ENCODE data around the gene CFAP54.

Gene CFAP54

DNA sequence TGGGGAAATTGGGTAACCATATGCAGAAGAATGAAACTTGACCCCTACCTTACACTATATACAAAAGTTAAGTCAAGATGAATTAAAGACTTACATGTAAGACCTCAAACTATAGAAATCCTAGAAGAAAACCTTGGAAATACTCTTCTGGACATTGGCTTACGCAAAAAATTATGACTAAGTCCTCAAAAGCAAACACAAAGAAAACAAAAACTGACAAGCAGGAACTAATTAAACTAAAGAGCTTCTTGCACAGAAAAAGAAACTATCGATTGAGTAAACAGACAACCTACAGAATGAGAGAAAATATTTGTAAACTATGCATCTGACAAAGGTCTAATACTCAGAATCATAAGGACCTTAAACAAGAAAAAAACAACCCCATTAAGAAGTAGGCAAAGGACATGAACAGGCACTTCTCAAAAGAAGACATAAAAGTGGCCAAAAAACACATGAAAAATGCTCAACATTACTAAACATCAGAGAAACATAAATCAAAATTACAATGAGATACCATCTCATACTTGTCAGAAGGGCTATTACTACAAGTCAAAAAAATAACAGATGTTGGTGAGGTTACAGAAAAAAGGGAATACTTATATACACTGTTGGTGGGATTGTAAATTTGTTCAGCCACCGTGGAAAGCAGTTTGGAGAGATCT lies 37.0 kb upstream of the CFAP54 start:
- TF ChIP-seq ZFP30 (CRISPR knock-in tag; IDR thresholded peaks at IDR 0.05): no peak
- TF ChIP-seq BACH2 (CRISPR knock-in tag; IDR thresholded peaks at IDR 0.05; ENCODE audit: borderline replicate concordance): no peak
- ATAC-seq: no peak

DNA sequence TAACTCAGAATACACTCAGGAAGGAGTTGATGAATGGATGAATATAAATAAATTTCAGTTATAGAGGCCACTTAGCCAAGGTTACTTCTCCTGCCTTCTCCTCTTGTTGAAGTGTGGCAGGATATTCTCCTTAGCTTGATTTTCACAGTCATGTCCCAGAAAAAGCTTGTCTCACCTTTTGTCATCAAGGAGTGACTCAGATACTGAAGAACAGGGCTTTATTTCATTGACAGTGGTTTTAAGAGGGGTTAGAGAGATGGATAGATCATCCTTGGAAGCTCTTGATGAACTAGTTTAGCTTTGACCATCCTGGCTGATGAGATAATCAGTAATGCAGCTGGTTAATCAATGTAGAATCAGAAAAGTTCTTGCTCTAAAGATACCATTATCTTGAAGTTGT lies 35.0 kb upstream of the CFAP54 start:
- no peak for ATAC-seq
- TF ChIP-seq, protein P1, sequence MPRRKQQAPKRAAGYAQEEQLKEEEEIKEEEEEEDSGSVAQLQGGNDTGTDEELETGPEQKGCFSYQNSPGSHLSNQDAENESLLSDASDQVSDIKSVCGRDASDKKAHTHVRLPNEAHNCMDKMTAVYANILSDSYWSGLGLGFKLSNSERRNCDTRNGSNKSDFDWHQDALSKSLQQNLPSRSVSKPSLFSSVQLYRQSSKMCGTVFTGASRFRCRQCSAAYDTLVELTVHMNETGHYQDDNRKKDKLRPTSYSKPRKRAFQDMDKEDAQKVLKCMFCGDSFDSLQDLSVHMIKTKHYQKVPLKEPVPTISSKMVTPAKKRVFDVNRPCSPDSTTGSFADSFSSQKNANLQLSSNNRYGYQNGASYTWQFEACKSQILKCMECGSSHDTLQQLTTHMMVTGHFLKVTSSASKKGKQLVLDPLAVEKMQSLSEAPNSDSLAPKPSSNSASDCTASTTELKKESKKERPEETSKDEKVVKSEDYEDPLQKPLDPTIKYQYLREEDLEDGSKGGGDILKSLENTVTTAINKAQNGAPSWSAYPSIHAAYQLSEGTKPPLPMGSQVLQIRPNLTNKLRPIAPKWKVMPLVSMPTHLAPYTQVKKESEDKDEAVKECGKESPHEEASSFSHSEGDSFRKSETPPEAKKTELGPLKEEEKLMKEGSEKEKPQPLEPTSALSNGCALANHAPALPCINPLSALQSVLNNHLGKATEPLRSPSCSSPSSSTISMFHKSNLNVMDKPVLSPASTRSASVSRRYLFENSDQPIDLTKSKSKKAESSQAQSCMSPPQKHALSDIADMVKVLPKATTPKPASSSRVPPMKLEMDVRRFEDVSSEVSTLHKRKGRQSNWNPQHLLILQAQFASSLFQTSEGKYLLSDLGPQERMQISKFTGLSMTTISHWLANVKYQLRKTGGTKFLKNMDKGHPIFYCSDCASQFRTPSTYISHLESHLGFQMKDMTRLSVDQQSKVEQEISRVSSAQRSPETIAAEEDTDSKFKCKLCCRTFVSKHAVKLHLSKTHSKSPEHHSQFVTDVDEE (CRISPR knock-in tag; IDR thresholded peaks at IDR 0.05): no peak

DNA sequence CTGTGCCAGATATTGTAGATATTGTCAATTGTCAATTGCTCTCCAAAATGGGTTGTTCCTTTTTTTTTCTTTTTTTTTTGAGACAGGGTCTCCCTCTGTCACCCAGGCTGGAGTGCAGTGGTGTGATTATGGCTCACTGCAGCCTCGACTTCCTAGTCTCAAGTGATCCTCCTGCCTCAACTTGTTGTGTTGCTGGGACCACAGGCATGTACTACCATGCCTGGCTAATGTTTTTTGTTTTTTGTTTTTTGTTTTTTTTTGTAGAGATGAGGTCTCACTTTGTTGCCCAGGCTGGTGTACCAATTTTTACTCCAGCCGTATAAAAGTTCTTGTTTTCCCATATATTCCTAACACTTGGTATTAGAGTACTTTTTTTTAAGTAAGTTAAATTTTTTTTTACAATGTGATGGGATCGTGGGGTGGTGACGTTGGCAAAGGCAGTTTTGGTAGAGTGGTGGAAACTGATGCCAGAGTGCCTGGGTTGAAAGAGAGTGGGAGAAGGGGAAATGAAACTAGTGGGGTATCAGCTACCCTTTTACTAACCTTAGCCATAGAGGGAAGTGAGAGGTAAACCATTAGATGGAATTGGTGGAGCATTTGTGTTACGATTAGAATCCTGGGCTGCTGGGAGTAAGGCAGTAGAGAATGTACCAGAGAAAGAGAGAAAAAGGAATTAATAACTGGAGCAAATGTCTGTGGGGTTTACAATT lies 33.0 kb upstream of the CFAP54 start:
- no peak for TF ChIP-seq ZNF8 (CRISPR knock-in tag; IDR thresholded peaks at IDR 0.05)
- no peak for TF ChIP-seq ZC3H10 (CRISPR knock-in tag; IDR thresholded peaks at IDR 0.05)
- TF ChIP-seq, protein P2, sequence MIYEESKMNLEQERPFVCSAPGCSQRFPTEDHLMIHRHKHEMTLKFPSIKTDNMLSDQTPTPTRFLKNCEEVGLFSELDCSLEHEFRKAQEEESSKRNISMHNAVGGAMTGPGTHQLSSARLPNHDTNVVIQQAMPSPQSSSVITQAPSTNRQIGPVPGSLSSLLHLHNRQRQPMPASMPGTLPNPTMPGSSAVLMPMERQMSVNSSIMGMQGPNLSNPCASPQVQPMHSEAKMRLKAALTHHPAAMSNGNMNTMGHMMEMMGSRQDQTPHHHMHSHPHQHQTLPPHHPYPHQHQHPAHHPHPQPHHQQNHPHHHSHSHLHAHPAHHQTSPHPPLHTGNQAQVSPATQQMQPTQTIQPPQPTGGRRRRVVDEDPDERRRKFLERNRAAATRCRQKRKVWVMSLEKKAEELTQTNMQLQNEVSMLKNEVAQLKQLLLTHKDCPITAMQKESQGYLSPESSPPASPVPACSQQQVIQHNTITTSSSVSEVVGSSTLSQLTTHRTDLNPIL (CRISPR knock-in tag; IDR thresholded peaks at IDR 0.05; ENCODE audit: low read depth): no peak
- no peak for TF ChIP-seq BACH2 (CRISPR knock-in tag; IDR thresholded peaks at IDR 0.05; ENCODE audit: borderline replicate concordance)
- TF ChIP-seq, protein P3, sequence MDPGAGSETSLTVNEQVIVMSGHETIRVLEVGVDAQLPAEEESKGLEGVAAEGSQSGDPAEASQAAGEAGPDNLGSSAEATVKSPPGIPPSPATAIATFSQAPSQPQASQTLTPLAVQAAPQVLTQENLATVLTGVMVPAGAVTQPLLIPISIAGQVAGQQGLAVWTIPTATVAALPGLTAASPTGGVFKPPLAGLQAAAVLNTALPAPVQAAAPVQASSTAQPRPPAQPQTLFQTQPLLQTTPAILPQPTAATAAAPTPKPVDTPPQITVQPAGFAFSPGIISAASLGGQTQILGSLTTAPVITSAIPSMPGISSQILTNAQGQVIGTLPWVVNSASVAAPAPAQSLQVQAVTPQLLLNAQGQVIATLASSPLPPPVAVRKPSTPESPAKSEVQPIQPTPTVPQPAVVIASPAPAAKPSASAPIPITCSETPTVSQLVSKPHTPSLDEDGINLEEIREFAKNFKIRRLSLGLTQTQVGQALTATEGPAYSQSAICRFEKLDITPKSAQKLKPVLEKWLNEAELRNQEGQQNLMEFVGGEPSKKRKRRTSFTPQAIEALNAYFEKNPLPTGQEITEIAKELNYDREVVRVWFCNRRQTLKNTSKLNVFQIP (CRISPR knock-in tag; IDR thresholded peaks at IDR 0.05; ENCODE audit: borderline replicate concordance, low read depth): no peak
- TF ChIP-seq, protein P4, sequence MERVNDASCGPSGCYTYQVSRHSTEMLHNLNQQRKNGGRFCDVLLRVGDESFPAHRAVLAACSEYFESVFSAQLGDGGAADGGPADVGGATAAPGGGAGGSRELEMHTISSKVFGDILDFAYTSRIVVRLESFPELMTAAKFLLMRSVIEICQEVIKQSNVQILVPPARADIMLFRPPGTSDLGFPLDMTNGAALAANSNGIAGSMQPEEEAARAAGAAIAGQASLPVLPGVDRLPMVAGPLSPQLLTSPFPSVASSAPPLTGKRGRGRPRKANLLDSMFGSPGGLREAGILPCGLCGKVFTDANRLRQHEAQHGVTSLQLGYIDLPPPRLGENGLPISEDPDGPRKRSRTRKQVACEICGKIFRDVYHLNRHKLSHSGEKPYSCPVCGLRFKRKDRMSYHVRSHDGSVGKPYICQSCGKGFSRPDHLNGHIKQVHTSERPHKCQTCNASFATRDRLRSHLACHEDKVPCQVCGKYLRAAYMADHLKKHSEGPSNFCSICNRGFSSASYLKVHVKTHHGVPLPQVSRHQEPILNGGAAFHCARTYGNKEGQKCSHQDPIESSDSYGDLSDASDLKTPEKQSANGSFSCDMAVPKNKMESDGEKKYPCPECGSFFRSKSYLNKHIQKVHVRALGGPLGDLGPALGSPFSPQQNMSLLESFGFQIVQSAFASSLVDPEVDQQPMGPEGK (CRISPR knock-in tag; IDR thresholded peaks at IDR 0.05; ENCODE audit: borderline replicate concordance): no peak
- TF ChIP-seq SNAI2 (CRISPR knock-in tag; IDR thresholded peaks at IDR 0.05): no peak
- TF ChIP-seq ZNF70 (CRISPR knock-in tag; IDR thresholded peaks at IDR 0.05): no peak
- TF ChIP-seq TOX (CRISPR knock-in tag; IDR thresholded peaks at IDR 0.05; ENCODE audit: borderline replicate concordance): no peak
- no peak for ATAC-seq

DNA sequence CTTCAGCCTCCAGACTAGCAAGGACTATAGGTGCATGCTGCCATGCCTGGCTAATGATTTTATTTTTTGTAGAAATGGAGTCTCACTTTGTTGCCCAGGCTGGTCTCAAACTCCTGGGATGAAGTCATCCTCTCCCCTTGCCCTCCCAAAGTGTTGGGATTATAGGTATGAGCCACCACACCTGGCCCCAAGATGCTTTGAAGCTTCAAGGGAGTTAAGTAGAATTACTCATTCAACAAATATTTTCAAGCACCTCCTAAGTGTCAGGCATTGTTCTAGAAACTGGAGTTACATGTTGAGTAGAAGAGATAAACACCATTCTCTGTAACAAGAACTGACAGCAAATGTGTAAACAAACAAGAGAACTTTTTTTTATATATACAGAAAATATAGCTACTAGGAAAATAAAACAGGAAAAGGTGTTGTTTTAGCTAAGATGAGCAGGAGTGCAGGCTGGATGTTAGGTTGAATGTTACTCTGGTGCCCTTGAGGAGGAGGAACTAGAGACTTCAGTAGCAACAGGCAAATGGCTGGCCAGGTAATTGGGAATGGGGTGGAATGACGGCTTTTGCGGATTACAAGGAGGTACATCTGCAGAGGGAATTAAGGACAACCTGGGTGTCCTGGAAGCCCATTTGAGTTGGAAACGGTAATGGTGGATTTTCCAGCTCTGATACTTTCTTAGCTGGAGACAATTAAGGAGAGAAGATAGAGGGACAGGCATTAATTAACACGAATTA lies 32.0 kb upstream of the CFAP54 start:
- ATAC-seq: no peak
- no peak for TF ChIP-seq ESRRG (CRISPR knock-in tag; IDR thresholded peaks at IDR 0.05)
- no peak for TF ChIP-seq ZNF565 (CRISPR knock-in tag; conservative IDR thresholded peaks at IDR 0.05; ENCODE audit: low read depth)
- TF ChIP-seq, protein P3 (CRISPR knock-in tag; IDR thresholded peaks at IDR 0.05; ENCODE audit: borderline replicate concordance, low read depth): no peak
- TF ChIP-seq, protein P4 (CRISPR knock-in tag; IDR thresholded peaks at IDR 0.05; ENCODE audit: borderline replicate concordance): no peak
- TF ChIP-seq, protein P2 (CRISPR knock-in tag; IDR thresholded peaks at IDR 0.05; ENCODE audit: low read depth): no peak
- TF ChIP-seq ZC3H10 (CRISPR knock-in tag; IDR thresholded peaks at IDR 0.05): no peak
- TF ChIP-seq TCF4 (CRISPR knock-in tag; IDR thresholded peaks at IDR 0.05; ENCODE audit: borderline replicate concordance): no peak
- no peak for TF ChIP-seq PPARA (CRISPR knock-in tag; IDR thresholded peaks at IDR 0.05; ENCODE audit: borderline replicate concordance)
- no peak for TF ChIP-seq ZFP3 (CRISPR knock-in tag; IDR thresholded peaks at IDR 0.05)
- TF ChIP-seq ISL1 (CRISPR knock-in tag; IDR thresholded peaks at IDR 0.05): no peak
- TF ChIP-seq OSR1 (CRISPR knock-in tag; IDR thresholded peaks at IDR 0.05): no peak
- no peak for TF ChIP-seq RARB (CRISPR knock-in tag; IDR thresholded peaks at IDR 0.05)
- no peak for TF ChIP-seq ZFP30 (CRISPR knock-in tag; IDR thresholded peaks at IDR 0.05)
- no peak for TF ChIP-seq ARNTL (CRISPR knock-in tag; IDR thresholded peaks at IDR 0.05; ENCODE audit: borderline replicate concordance, low read depth)

Measured in SK-N-SH treated with all-trans-retinoic acid at 6 μM for 48 hours (cell line).